GM21381 (cell line): ENCODE measurements around the gene KCNIP3.

ENCODE experiments used
- ATAC-seq: cut with Tn5 transposase; IDR thresholded peaks from one replicate; pipeline ENCODE4 v1.9.1; 2021; ENCODE audit warnings: mild to moderate bottlenecking, moderate library complexity; ENCODE audit not compliant: unreplicated experiment

The KCNIP3 gene

GRCh38 chr2:95274291-95275150 is 22.6 kb upstream of the KCNIP3 start, which contains the start of gene PROM2:
Gene PROM2 (plus strand): TSS chr2:95274449. CDS start chr2:95274586, 137 bp downstream.
- ATAC-seq = no peak

- no peak for ATAC-seq
Observed at GRCh38 chr2:95275151-95275515, 22.0 kb upstream of the KCNIP3 start.

- ATAC-seq = no peak
Observed at GRCh38 chr2:95275601-95276243, 21.4 kb upstream of the KCNIP3 start.

- ATAC-seq = no peak
Observed at GRCh38 chr2:95276244-95276887, 20.8 kb upstream of the KCNIP3 start.

DNA sequence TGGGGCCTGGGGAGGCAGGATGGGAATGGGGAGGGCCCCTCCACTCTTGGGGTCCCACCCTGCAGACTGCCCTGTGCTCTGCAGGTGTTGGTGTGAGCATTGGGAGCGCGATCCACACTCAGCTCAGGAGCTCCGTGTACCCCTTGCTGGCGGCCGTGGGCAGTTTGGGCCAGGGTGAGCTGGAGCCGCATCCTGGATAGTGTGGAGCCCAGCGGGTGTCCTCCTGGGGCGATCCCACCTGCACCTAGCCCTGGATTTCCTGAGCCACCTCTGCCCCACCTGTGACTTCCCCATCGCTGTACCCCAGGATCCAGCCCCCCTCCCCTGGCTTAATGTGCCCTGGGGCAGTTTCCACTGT is 20.3 kb upstream of the KCNIP3 start:
- no peak for ATAC-seq

DNA sequence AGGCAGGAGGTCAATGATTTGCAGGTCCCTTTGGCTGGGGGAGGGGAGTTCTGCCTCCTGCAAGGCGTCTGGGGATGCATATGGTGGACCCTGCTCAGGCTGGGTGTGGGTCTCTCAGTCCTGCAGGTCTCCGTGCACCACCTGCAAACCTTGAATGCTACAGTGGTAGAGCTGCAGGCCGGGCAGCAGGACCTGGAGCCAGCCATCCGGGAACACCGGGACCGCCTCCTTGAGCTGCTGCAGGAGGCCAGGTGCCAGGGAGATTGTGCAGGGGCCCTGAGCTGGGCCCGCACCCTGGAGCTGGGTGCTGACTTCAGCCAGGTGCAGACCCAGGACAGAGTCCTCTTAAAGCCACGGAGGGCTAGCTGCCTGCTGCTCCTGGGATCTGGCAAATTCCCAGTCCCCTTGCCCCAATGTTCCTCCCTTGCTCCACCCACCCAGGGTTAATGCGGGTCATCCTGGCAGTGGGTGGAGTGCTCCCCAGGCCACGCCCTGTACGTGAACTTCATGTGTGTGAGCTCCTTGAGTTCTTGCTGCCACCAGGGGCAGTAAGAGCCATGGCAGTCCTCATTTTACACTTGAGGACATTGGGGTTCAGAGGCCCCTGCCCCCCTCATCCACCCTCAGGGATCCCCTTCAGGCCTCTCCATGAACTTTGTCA is 19.8 kb upstream of the KCNIP3 start:
- ATAC-seq = no peak

DNA sequence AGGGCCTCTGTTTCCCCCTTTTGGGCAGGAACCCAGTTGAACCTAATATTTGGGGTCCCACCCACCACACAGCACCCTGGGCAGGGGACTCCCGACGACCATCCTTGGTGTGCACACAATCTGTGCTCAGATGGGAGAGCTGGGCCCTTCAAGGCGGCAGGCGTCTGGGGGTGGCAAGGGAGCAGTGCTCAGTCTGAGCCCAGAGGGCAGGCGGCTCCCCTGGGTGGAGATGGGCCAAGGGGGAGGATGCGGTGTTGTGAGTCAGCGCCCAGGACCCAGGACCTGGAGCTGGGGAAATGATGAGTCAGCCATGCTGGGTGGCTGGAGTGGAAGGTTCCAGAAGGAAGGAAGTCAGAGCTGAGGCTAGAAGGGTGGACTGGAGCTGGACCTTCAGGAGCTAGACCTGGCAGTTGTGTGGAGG is 19.1 kb upstream of the KCNIP3 start:
- no peak for ATAC-seq

DNA sequence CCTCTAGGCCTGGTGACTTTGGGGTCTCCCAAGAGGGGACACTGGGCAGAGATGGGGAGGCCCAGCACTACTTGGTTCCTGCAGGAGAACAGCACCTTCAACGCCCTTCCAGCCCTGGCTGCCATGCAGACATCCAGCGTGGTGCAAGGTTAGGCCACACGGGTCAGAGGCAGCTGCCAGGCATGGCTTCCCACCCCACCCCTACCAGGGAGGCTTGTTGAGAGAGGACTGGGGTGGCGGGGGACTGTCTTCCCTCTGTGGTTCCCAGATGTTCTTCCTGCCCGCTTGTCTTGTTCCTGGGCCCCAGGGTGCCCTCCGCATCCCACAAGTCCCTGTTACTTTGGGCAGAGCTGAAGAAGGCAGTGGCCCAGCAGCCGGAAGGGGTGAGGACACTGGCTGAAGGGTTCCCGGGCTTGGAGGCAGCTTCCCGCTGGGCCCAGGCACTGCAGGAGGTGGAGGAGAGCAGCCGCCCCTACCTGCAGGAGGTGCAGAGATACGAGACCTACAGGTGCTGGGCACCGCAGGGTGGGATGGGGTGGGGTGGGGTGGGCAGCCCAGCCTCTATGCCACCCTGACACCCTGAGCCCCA is 18.4 kb upstream of the KCNIP3 start:
- ATAC-seq = no peak

GRCh38 chr2:95279435-95280035 is 17.6 kb upstream of the KCNIP3 start:
- ATAC-seq = no peak

DNA sequence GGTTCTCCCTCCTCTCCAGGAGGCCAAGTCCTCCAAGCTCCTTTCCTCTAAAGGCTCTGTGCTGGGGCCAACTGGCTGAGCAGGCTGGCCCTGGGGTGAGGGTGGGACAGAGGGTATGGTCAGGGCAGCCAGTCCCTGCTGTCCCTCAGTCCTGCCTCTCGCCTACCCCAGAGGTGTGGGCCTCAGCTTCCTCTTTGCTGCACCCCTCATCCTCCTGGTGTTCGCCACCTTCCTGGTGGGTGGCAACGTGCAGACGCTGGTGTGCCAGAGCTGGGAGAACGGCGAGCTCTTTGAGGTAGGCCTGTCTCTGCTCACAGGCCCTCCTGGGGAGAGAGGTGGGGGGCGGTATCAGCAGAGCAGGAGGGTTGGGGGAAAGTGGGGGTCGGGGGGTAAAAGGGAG is 16.1 kb upstream of the KCNIP3 start:
- ATAC-seq = no peak

- ATAC-seq = no peak
Observed at GRCh38 chr2:95281786-95282185, 15.4 kb upstream of the KCNIP3 start.

DNA sequence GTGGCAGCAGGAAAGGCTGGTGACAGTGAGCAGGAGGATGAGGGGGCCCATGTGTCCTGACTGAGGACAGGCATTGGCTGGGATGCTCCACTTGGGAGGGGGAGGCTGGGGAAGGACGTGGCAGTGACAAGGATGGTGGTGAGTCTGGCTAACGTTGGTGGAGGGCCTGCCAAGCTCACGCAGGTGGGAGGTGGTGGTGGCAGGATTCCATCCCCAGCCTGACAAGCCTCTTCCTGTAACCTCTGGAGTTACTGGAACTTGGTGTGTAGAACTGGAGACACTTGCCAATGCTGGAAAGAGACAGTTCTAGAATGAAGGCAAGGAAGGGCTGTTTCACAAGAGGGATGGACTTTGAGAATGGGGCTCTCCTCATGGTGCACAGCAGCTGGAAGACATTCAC is 14.7 kb upstream of the KCNIP3 start:
- no peak for ATAC-seq

DNA sequence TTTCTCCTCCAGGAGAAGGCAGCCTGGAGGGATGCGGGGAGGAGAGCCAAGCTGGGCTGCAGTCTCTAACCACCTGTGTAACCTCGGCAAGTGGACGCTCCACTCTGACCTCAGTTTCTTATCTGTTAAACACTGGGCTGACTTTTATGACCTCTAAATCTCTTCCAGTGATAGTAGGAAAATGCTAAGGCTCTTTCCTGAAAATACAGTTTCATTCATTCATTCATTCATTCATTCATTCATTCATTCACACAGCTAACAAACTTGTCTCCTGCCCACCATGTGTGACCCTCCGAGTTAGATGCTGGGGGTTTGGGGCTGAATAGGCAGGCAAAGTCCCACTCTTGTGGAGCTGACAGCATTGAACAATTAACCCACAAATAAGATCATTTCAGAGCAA is 13.6 kb upstream of the KCNIP3 start:
- ATAC-seq = no peak

GRCh38 chr2:95284886-95285541 is 12.1 kb upstream of the KCNIP3 start:
- ATAC-seq = no peak

DNA sequence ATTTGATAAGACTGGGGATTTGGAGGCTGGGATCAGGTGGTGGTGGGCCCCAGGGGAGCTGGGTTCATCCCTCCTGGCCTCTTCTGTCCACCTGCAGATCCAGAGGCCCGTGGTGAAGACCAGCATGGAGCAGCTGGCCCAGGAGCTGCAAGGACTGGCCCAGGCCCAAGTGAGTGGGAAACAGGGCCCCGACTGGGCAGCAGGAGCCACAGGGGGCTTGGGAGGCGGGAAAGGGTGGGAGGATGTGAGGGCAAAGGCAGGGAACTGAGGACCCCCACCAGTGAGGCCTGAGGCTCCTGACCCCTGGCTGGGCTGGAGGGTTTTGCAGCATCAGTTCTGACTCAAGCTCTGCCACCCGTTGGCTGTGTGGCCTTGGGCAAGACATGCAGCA is 11.6 kb upstream of the KCNIP3 start:
- no peak for ATAC-seq

GRCh38 chr2:95287336-95287735 is 9.8 kb upstream of the KCNIP3 start:
- ATAC-seq = no peak

- ATAC-seq = no peak
Observed at GRCh38 chr2:95287806-95288205, 9.3 kb upstream of the KCNIP3 start.

GRCh38 chr2:95289253-95289652 is 7.9 kb upstream of the KCNIP3 start:
- no peak for ATAC-seq

- ATAC-seq = no peak
Observed at GRCh38 chr2:95291222-95291621, 5.9 kb upstream of the KCNIP3 start.

- ATAC-seq = no peak
Observed at GRCh38 chr2:95292623-95293260, 4.4 kb upstream of the KCNIP3 start.
